Kidney epithelial cell (primary cell): Measurements from ENCODE around the gene OSTF1. TPM values are rescaled to one million over a fixed set of nuclear protein-coding genes. Genes with fewer than 3 reads are reported as not detected.

Source experiments
- DNase-seq: peaks from one replicate; pipeline ENCODE4 v3.0.0-alpha.2; 2010; ENCODE audit warnings: low read depth
- H3K27me3 ChIP-seq: 2 replicates; pipeline ENCODE4 v1.6.0; 2011; ENCODE audit warnings: low read length; ENCODE audit not compliant: control insufficient read depth, insufficient read depth
- H3K36me3 ChIP-seq: 2 replicates; pipeline ENCODE4 v1.5.1; 2011; ENCODE audit warnings: low read length; ENCODE audit not compliant: control insufficient read depth, insufficient read depth
- H3K4me3 ChIP-seq: 2 replicates; pipeline ENCODE4 v1.5.1; 2011; ENCODE audit warnings: low read depth, mild to moderate bottlenecking, control low read depth, low read length
- CTCF ChIP-seq: IDR thresholded peaks from 2 replicates; pipeline ENCODE4 v1.5.1; 2011; ENCODE audit warnings: mild to moderate bottlenecking, moderate library complexity, low read length, control low read depth, inconsistent platforms; ENCODE audit not compliant: insufficient read depth, poor library complexity, severe bottlenecking
- total RNA-seq: library from RNA; depleted of rRNA; stranded (reverse); fragments of >200 nt; gene quantifications from 2 replicates; pipeline ENCODE4 v1.2.3, GENCODE V29; 2015

Gene OSTF1
- total RNA-seq, 1 donor from 2014 or later: 12.3 TPM

GRCh38 chr9:75105019-75105540 lies 16.8 kb downstream of the OSTF1 start:
- TF ChIP-seq CTCF: no peak
- no peak for DNase-seq
- H3K27me3 ChIP-seq: no peaks in the 10 kb centered on the region
- no peak overlapping the region for H3K4me3 ChIP-seq
- H3K36me3 ChIP-seq: no peaks in the 10 kb centered on the region

- Histone ChIP-seq H3K27me3 (no peaks in the 10 kb centered on the region), H3K4me3 (no peak overlapping the region), H3K36me3 (no peaks in the 10 kb centered on the region)
- no peak for DNase-seq
- no peak for TF ChIP-seq CTCF
These were observed 17.5 kb downstream of the OSTF1 start for GRCh38 chr9:75105841-75106240.

- no peaks in the 10 kb centered on the region for H3K36me3 ChIP-seq
- DNase-seq: no peak
- H3K27me3 ChIP-seq: no peaks in the 10 kb centered on the region
- no peak for TF ChIP-seq CTCF
- no peak overlapping the region for H3K4me3 ChIP-seq
These were observed 18.5 kb downstream of the OSTF1 start for GRCh38 chr9:75106857-75107256.

- Histone ChIP-seq H3K36me3 (no peaks in the 10 kb centered on the region), H3K27me3 (no peaks in the 10 kb centered on the region), H3K4me3 (no peak overlapping the region)
- DNase-seq: no peak
- no peak for TF ChIP-seq CTCF
These were observed 20.3 kb downstream of the OSTF1 start for GRCh38 chr9:75108571-75108970.

GRCh38 chr9:75109210-75109839 lies 21.0 kb downstream of the OSTF1 start:
- no peak for DNase-seq
- no peak for TF ChIP-seq CTCF
- H3K27me3 ChIP-seq: no peaks in the 10 kb centered on the region
- H3K36me3 ChIP-seq: no peaks in the 10 kb centered on the region
- no peak overlapping the region for H3K4me3 ChIP-seq

- TF ChIP-seq CTCF: no peak
- no peaks in the 10 kb centered on the region for H3K36me3 ChIP-seq
- DNase-seq: no peak
- no peaks in the 10 kb centered on the region for H3K27me3 ChIP-seq
- H3K4me3 ChIP-seq: no peak overlapping the region
These were observed 22.8 kb downstream of the OSTF1 start for GRCh38 chr9:75111019-75111622.
